AG10803 (cell line): ENCODE results near the gene PRKG2.
"Not testable (repeated sequence)": the region's sequence is repeated elsewhere in the genome, so short reads cannot be mapped to it uniquely, and the experiment has no call there.

Experiments used
- DNase-seq: peaks from one replicate; pipeline ENCODE4 v3.0.0; 2010; ENCODE audit warnings: low read depth
- H3K4me3 ChIP-seq: 2 replicates; pipeline ENCODE4 v1.5.1; 2011; ENCODE audit warnings: mild to moderate bottlenecking, low read length, control low read depth
- TF ChIP-seq, protein P1 (sequence below): conservative IDR thresholded peaks from 2 replicates; pipeline ENCODE4 v1.5.1; 2011; ENCODE audit warnings: mild to moderate bottlenecking, low read length, control low read depth, inconsistent platforms

Gene PRKG2

DNA sequence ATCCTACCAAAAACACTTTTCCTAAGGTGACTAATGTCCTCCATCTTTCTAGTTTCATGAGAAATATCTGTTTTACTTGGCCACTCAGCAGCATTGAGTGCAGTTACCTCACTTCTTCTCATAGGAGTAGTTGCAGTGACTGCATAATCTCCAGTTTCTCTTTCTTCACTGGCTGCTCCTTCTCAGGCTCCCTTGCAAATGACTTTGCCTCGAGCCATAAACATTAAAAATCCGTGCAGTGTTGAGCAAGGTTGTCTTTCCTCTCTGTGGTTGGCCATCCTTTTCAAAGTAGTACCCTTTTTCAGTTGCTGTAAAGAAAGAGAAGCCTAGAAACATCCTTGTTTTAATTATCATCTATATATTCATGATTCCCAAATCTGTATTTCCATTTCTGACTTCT is 10.2 kb upstream of the PRKG2 start:
- H3K4me3 ChIP-seq, result no peak overlapping the region
- TF ChIP-seq, protein P1, sequence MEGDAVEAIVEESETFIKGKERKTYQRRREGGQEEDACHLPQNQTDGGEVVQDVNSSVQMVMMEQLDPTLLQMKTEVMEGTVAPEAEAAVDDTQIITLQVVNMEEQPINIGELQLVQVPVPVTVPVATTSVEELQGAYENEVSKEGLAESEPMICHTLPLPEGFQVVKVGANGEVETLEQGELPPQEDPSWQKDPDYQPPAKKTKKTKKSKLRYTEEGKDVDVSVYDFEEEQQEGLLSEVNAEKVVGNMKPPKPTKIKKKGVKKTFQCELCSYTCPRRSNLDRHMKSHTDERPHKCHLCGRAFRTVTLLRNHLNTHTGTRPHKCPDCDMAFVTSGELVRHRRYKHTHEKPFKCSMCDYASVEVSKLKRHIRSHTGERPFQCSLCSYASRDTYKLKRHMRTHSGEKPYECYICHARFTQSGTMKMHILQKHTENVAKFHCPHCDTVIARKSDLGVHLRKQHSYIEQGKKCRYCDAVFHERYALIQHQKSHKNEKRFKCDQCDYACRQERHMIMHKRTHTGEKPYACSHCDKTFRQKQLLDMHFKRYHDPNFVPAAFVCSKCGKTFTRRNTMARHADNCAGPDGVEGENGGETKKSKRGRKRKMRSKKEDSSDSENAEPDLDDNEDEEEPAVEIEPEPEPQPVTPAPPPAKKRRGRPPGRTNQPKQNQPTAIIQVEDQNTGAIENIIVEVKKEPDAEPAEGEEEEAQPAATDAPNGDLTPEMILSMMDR, result no peak
- no peak for DNase-seq

DNA sequence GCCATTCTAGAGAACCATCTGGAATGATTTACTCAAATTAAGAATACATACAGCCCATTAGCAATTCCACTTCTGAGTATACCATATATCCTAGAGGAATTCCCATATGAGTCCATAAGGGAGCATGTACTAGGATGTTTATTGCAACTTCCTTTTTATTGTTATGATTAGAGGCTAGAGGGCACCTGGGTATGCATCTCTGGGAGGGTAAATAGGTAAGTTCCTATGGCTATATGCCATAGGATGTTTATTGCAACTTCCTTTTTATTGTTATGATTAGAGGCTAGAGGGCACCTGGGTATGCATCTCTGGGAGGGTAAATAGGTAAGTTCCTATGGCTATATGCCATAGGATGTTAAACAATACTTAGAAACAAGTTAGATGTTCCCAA is 7.1 kb upstream of the PRKG2 start:
- DNase-seq, result not testable (repeated sequence)

DNA sequence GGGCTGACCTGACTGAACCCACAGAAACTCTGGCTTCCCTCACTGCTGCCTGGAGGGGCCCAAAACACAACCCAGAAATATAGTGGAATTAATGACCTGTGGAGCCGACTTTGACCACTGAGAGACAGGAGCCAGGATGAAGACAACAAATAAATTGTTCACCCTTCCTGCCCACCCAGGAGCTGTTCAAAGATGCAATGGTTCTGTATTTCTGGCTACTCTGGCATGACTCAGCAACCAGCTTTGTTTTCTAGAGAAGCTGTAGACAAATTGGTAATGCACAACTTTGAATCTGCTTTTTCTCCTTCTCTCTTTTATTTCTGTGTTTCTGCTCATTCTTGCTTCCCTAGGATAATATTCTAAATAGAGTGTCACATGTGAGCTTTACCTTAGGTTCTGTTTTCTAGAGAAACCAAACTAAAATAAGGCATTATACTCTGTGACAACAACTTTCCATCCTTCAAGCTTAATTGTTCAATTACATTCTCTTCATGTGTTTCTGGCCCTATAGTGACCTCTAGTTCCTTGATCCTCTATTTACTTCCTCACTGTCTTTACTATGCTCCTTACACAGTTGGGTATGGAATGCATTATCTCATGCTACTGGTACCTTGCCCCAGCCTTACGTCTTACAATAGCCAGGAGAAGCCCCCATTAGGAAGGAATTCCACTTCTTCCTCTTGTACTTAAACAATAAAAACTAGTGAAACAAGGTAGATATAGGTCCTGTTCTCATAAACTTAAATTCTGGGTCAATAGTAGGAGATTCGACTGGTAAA is 6.5 kb upstream of the PRKG2 start:
- H3K4me3 ChIP-seq, result no peak overlapping the region
- TF ChIP-seq, protein P1, result no peak
- DNase-seq, result no peak

More for the DNA sequence above, 7.1 kb upstream of the PRKG2 start:
- H3K4me3 ChIP-seq, result not testable (repeated sequence)

DNA sequence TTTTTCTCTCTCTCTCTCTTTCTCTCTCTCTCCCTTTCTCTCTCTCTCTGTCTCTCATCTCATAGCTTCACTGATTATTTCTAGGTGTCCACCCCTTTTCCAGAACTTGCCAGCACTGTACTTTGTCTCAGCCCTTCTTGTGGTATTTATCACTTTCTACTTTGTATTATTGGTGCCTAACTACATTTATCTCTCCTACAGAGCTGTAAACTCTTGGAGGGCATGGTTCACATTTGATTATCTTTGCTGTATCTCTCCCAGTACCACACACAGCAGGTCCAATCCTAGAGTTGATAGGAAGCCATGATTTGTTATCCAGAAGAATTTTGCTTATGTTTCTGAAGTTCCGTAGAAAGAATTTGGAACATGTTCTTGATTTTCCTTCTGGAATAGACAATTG is 5.2 kb upstream of the PRKG2 start:
- TF ChIP-seq, protein P1, result no peak
- no peak overlapping the region for H3K4me3 ChIP-seq
- DNase-seq, result no peak

DNA sequence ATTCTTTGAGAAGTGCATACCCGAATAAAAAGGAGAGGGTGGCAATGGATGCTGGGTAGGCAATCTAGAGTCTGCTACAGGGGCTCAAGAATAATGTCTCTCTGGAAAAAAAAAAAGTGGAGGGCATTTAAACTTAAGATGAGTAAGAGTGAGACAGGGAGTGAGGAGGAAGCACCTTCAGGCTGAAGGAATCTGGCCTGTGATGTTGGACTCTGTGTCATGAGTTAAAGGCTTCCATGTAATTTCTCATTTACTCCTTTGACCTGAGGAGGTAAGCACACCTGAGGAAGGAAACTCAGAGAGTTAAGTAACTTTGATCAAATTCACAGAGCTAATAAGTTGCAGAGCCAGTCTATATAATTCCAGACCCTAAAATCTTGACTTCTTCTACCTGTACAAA is 3.2 kb upstream of the PRKG2 start:
- H3K4me3 ChIP-seq, result no peak overlapping the region
- TF ChIP-seq, protein P1, result no peak
- no peak for DNase-seq

DNA sequence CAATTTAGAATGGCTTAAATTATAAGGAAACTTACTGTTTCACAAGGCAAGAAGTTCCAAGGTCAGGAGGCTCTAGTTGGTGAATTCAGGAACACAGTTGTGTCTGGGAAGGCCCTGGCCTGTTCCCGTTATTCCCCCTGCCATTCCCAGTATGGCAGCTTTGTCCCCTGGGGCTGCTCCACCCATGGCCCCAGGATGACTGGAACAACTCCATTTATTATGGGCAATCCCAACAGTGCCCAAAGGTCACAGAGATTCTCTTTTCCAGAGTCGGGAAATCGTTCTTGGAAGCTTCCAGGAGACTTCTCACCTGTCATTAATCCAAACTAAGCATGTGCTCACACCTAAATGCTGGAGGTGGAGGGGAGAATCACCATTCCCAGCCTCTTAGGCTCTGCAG is 2.8 kb upstream of the PRKG2 start:
- no peak for DNase-seq
- H3K4me3 ChIP-seq, result no peak overlapping the region
- TF ChIP-seq, protein P1, result no peak

DNA sequence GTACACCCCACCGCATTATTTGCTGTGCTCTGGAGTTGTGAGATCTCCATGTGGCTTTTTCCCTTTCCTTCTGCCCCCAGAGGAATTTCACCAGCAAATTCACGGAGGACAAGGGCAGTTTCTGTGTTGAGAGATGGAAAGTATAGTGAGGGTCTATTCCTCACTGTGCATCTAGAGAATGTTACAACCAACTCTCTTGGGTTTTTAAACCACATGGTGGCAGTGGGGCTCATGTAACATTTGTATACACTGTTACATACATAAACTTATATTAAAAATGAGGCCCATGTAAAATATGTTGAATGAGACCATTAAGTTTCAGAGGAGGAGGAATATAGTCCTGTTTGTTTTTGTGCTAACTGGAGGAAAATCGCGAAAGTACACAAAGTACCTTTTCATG is 909 bp upstream of the PRKG2 start:
- H3K4me3 ChIP-seq, result no peak overlapping the region; the same call in none of the 2 replicates
- TF ChIP-seq, protein P1, result no peak
- no peak for DNase-seq
